Measurements from ENCODE around the gene OPHN1.
A peak's percentile ranks its signal among the peaks of the same experiment; 100 is the strongest.
"Not testable (repeated sequence)": the region's sequence is repeated elsewhere in the genome, so short reads cannot be mapped to it uniquely, and the experiment has no call there.

OPHN1 gene

GRCh38 chrX:68355629-68355920, 77.7 kb downstream of the OPHN1 start:
- DNase-seq (ENCODE audit: low read depth) = no peak

DNA sequence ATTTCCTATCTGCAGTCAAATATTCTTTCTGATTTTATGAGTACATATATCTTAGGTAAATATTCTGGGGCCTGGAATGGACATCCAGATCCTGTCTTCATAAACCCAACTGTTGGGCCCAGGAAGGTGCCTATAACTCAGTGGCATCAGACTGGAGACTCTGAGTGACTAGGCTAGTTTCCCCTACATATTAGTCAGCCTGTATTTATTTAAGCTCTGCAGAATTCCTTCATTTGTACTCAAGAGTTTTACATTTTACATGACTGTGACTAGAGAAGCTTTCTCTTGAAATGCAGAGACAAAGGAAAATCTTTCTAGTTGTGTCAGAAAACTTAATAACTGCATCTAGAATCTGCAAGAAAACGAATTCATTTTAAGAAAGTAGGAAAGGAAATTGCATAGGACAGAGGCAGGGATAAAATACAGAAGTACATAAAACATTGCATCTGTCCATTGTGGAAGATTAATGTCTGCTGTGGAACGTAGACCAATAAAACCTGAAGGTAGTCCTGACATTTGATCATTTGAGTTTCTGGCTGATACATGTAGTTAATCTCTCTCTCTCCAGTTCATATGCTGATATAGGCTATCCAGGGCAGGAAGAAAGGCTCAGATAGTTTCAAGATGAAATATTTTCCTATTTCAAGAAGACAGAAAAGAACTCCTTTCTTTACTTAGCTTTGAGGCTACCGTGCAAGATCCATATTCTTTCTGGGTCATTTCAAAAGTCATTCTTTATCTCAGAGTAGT, 78.2 kb downstream of the OPHN1 start:
- DNase-seq (ENCODE audit: low read depth) = no peak

GRCh38 chrX:68345025-68345424, 88.3 kb downstream of the OPHN1 start:
- DNase-seq (ENCODE audit: low read depth) = no peak

- no peak for DNase-seq (ENCODE audit: low read depth)
Measured at GRCh38 chrX:68343551-68343950, 89.7 kb downstream of the OPHN1 start.

DNA sequence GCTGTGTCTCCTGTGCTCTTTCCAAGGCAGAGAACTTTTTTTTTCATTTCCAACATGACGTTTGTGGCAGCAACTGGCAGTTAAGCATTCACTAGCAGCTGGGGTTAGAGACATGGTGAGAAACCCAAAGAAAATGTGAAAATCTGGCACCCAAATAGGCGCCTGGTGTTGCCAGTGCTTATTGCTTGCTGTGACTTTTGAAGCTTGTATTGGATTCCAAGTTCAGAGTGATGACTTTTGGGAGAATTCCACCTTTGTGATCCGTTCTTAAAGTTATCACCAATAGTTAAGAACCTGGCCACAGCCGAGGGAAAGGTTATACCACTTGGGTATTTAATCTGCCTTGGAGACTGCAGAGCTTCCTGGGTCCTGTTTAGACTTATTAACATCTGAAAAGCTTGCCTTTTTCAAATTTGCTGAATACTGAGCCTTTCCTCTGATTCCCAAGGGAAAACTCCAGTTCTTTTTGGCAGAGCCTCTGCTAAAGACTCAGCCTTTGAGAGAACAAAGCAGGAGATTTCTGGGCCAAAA, 101.0 kb downstream of the OPHN1 start:
- peak; percentile 3 for DNase-seq (ENCODE audit: low read depth)

- DNase-seq (ENCODE audit: low read depth) = not testable (repeated sequence)
Measured at GRCh38 chrX:68326841-68327240, 106.5 kb downstream of the OPHN1 start.

GRCh38 chrX:68307769-68308168, 125.5 kb downstream of the OPHN1 start:
- DNase-seq (ENCODE audit: low read depth) = peak; percentile 52

GRCh38 chrX:68304602-68305001, 128.7 kb downstream of the OPHN1 start:
- no peak for DNase-seq (ENCODE audit: low read depth)

DNA sequence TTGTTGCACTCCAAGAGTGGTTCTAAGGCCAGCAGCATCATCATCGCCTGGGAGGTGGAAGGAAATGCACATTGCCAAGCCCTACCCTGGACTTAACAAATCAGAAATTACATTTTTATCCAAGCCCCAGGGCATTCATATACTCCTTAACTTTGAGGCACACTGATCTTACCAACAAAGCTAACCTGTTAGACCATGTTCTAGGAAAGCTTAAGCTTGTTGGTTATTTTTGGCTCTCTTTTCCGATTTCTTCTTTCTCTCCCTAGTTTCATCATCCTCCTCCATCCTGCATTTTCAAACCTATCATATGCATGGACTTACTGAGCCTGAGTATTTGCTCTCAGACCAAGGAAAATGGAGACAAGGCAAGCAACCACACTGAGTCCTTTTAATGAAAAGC, 133.4 kb downstream of the OPHN1 start:
- DNase-seq (ENCODE audit: low read depth) = no peak

DNA sequence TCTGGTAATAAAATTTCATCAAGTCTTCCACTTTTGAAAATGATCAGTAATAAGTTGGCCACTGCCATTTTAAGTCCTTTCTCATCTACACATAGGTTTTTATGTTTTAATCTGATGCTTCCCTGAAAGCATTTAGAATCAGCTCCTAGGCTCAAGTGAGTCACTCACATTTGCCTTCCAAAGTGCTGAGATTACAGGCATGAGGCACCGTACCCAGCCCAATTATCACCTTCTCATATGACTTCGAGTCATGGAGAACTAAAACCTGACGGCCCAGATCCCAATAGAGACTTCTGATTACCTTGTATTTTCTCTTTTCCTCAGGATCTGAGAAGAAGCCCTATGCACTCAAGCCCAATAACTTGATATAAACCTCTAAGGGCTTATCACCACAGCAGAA, 140.8 kb downstream of the OPHN1 start:
- DNase-seq (ENCODE audit: low read depth) = no peak

DNA sequence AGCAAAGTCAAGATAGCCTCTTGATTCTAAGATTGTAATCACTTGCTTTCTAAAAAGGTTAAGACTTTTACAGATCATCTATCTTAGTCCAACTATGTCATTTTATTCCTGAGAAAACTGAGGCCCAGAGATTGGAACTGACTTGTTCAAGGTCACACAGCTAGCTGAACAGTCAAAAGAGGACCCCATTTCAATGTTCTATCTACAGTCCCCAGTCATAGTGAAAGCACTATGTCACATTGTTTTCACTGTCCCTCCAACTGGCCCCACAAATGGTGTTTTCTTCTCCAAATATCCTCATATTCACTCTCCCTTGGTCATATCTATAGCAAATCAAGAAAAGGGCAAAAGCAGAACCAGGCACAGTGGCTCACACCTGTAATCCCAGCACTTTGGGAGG, 145.2 kb downstream of the OPHN1 start:
- no peak for DNase-seq (ENCODE audit: low read depth)

DNA sequence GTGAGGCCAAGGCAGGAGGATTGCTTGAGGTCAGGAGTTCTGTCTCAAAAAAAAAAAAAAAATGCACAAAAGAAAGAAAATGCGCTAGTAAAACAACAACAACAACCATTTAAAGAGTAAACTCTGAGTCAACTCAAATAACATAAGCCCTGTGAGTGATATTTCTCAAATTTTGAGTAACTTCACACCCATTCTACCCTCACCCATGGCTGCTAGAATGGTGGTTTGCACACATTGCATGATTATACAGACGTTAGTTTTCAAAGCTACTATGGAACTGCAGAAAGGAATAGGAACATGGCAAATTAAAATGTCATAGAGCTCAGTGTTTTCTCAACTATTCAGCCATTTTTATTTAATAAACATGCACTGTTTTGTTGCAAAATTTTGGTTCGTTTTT, 145.9 kb downstream of the OPHN1 start:
- no peak for DNase-seq (ENCODE audit: low read depth)

DNA sequence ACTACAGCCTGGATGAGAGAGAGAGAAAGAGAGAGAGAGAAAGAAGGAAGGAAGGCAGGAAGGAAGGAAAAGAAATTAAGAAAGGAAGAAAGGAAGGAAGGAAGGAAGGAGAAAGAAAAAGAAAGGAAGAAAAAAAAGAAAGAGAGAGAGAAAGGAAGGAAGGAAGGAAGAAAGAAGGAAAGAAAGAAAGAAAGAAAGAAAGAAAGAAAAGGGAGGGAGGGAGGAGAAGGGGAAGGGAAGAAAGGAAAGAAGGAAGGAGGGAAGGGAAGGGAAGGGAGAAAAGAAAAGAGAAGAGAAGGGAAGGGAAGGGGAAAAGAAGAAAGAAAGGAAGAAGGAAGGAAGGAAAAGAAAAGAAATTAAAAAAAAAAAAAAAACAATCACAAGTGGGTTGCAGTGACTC, 146.3 kb downstream of the OPHN1 start:
- DNase-seq (ENCODE audit: low read depth) = no peak

GRCh38 chrX:68286076-68286475, 147.2 kb downstream of the OPHN1 start:
- DNase-seq (ENCODE audit: low read depth) = no peak

DNA sequence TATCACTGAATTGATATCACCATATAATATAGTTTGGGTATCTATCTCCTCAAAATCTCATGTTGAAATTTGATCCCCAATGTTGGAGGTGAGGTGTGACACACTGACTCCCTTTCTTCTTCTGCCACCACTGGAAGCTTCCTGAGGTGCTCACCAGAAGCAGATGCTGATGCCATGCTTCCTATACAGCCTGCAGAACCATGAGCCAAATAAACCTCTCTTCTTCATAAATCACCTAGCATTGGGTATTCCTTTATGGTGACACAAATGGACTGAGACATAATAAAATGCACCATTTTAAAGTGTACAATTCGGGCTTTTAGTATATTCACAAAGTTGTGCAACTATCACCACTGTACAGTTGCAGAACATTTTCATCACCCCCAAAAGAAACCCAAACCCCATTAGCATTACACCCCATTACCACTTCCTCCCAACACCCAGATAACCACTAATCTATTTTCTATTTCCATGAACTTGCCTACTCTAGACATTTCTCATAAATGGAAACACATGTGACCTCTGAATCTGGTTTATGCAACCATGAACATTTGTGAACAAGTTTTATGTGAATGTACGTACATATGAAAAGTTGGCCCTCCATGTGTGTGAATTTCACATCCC, 148.9 kb downstream of the OPHN1 start:
- no peak for DNase-seq (ENCODE audit: low read depth)

- no peak for DNase-seq (ENCODE audit: low read depth)
Measured at GRCh38 chrX:68273887-68274286, 159.4 kb downstream of the OPHN1 start.

DNA sequence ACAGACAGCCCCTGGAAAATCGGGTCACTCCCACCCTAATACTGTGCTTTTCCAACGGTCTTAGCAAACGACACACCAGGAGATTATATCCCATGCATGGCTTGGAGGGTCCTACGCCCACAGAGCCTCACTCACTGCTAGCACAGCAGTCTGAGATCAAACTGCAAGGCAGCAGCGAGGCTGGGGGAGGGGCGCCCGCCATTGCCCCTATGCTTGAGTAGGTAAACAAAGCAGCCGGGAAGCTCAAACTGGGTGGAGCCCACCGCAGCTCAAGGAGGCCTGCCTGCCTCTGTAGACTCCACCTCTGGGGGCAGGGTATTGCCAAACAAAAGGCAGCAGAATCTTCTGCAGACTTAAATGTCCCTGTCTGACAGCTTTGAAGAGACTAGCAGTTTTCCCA, 168.5 kb downstream of the OPHN1 start:
- DNase-seq (ENCODE audit: low read depth) = not testable (repeated sequence)

- no peak for DNase-seq (ENCODE audit: low read depth)
Measured at GRCh38 chrX:68261060-68261672, 172.1 kb downstream of the OPHN1 start.

DNA sequence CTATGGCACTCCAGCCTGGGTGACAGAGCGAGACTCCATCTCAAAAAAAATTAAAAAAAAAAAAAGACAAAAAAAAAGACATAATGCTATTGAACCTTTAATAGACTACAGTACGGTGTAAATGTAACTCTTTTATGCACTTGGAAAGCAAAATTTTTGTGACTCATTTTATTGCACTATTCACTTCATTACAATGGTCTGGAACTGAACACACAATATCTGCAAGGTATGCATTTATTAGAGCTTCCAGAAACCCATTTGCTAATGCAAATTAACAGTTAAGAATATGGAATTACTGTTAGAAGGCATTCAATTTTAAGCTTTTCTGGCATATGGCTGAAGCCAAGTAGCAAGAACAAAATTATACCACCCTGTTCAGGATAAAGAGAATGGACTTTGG, 176.3 kb downstream of the OPHN1 start:
- no peak for DNase-seq (ENCODE audit: low read depth)

GRCh38 chrX:68254738-68255645, 178.3 kb downstream of the OPHN1 start:
- no peak for DNase-seq (ENCODE audit: low read depth)

DNA sequence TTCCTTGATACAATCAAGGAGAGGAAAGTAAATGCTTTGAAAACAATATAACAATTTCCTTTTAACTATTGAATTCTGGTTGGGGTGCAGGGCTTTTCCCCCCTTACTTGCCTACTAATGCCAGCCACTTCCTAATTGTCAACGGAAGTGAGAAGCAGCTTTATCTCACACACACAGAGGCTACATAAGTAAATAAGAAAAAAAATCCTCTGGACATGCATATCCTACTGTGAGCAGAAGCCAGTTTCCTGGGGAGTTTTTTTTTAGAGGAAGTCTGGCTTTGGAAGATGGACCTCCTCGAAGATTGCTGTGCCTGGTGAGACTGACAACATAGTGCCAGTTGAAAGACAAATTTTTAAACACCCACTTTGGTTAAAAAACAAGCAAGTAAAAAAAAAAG, 180.6 kb downstream of the OPHN1 start:
- DNase-seq (ENCODE audit: low read depth) = no peak

- DNase-seq (ENCODE audit: low read depth) = no peak
Measured at GRCh38 chrX:68249903-68250302, 183.4 kb downstream of the OPHN1 start.
